Left renal pelvis (tissue), 4 donors: Measurements from ENCODE around the gene USP22. TPM values are rescaled to one million over a fixed set of nuclear protein-coding genes. Genes with fewer than 3 reads are reported as not detected.
"Not testable (repeated sequence)": the region's sequence is repeated elsewhere in the genome, so short reads cannot be mapped to it uniquely, and the experiment has no call there.

ENCODE experiments used
- DNase-seq, 4 donors: peaks; one replicate each; pipeline ENCODE4 v3.0.0-alpha.2; 2013; ENCODE audit warnings: low read depth in 4 of 4, low spot score in 3 of 4
- polyA plus RNA-seq, 4 donors: library from polyadenylated mRNA; unstranded; fragments of 120-200 nt; gene quantifications; one replicate each; pipeline ENCODE4 v1.2.1, GENCODE V29; 2013; ENCODE audit not compliant: insufficient read length in 4 of 4

Gene USP22
- polyA plus RNA-seq: 100 to 1,000 TPM; 207 to 234 (median 222) TPM

DNA sequence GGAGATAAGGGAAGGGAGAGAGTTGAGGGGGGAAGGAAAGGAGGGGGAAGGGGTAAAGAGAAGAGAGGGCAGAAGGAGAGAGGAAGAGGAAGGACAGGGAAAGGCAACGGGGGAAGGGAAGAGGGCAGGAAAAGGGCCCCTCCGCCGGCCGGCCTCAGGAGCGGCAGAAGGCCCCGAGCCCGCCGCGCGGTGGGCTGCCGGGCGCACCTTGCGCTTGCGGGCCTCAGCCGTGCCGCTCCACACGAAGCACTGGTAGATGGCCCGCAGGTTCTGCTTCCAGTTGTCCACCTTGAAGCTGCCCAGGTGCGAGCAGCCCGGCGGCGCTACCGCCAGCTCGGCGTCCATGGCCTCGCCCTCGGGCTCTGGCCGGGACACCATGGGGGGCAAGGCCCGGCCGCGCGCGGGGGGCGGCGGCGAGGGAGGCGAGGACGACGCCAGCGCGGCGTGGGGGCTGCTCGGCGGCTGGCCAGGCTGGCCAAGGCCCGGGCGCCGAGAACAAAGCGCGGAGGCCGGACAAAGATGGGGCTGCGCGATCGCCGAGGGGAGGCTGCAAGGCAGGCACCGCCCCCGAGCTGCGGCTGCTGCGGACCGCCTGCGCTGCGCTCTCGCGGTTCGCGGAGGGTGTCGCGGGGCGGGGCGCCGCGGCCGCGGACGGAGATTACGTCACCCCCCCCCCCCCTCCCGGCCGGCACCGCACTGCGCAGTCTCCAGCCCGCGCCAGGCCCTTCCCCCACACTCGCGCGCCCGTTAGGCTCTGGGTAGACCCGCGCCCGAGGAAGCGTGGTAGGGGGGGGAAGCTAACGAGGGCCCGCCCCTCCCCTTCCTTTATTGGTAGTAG, at the start of gene USP22:
TSS of gene USP22 (minus strand) at position 554 of the 838 bp plus-strand sequence. CDS start at position 378, 176 bp downstream.
- DNase-seq: no peak

DNA sequence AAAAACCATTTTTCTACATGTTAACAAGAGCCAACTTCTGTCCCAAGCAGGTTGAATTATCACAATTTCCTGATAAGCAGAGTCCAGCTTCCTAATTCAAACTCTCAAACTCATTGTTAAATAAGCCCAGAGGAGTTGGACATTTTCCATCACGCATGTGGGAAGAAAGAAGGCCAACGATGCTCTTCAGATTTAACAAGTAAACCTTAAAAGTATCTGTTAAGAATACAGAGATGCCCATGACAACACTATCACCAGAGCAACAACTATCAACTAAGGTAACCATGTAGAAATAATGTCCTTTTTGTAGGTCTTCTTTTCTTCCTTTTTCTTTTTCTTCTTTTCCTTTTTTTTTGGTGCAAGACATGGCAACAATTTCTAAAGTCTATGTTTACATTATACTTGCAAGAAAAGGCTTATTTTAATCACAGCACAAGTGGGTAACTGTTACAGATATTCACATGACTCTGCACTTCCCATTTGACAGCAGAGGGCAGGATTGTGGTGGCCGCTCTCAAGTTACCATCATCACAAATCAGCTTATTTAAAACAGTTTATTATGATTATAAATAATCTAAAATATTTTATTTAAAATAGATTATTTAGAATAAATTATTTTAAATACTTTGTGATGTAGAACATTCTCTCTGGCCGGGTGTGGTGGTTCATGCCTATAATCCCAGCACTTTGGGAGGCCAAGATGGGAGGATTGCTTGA, 48.2 kb upstream of the USP22 start:
- DNase-seq: no peak

DNA sequence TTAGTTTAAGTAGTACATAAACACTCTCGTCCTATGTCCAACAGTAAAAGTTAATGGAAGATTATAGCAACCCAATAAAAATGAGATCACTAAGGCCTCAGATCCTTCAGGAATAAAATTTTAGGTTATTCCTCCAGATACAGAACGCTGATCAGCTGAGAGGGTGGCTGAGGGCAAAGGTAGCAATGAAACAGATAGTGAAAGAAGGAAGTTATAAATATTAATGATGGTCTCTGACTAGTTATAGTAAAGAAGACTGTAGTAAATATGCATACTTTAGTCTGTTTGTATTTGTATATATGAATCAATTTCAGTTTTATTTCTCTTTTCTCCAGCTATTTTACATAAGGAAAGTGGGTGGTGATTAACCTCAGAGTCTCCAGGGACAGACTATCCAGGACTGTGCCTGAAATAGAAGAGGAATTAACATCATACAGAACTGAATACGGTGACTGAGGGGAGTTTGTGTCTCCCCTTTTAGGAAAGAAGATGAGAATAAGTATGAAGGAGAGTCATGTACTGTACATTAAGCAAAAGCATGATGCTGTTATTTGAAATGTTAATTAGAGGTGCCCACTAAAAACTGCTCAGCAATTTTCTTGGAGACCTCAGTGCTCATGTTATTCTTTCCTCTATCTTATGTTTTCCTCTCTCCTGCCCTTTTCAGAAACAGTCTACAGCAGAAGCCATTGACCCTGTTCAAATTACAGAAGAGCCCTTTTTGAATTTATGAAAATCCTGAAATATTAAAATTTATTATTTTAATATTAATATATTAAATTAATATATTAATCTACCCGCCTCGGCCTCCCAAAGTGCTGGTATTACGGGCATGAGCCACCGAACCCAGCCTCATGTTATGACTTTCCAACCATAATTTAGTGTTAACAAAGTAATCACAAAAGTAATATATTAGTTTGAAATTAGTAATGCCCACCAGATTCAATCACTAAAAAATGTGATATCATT, 47.4 kb upstream of the USP22 start:
- no peak for DNase-seq

DNA sequence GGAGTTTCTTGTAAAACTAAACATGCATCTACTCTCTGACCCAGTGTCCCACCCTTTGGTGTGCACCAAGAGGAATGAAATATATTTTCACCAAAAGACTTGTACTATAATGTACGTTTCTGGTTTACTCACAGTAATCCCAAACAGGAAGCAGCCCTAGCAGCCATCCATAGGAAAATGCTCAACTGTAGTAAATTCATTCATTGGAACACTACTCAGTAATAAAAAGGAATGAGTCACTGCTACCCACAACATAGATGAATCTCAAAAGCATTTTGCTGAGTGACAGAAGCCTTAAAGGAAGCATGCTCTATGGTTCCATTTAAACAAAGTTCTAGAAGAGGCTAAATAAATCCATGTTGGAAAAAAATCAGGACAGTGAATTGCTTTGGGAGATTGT, 46.3 kb upstream of the USP22 start:
- DNase-seq: no peak

DNA sequence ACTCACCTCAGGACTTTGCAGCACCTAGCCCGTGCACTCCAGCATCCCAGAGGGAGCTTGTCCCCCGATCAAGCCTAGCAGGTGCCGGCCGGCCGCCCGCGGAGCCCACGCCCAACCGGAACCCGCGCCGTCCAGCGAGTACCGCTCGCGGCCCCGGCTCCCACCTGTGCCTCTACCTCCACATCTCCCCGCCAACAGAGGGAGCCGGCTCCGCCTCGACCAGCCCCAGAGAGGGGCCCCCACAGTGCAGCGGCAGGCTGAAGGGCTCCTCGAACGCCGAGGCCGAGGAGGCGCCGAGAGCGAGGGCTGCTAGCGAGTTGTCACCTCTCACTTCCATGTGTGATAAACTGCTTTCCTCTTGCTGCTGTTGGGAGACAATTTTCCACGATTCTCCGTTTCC, 42.9 kb upstream of the USP22 start:
- no peak for DNase-seq

DNA sequence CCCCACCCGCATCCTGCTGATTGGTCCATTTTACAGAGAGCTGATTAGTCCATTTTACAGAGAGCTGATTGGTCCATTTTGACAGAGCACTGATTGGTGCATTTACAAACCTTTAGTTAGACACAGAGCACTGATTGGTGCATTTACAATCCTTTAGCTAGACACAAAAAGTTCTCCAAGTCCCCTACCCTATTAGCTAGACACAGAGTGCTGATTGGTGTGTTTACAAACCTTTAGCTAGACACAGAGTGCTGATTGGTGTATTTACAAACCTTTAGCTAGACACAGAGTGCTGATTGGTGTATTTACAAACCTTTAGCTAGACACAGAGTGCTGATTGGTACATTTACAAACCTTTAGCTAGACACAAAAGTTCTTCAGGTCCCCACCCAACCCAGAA, 42.5 kb upstream of the USP22 start:
- DNase-seq: not testable (repeated sequence)

DNA sequence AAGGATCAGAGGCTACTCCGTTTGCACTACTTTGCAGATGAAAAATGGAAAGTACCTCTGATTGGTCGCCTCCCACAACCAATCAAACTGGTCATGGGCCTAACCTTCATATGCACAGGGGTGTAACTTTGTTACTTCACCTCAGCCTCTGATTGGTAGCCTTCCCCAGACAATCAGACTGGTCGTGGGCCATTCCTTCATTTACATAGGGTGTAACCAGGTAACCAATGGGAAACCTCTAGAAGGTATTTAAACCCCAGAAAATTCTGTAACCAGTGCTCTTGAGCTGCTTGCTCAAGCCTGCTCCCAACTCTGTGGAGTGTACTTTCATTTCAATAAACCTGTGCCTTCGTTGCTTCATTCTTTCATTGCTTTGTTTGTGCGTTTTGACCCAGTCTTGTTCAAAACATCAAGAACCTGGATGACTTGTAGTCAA, 39.2 kb upstream of the USP22 start:
- no peak for DNase-seq

DNA sequence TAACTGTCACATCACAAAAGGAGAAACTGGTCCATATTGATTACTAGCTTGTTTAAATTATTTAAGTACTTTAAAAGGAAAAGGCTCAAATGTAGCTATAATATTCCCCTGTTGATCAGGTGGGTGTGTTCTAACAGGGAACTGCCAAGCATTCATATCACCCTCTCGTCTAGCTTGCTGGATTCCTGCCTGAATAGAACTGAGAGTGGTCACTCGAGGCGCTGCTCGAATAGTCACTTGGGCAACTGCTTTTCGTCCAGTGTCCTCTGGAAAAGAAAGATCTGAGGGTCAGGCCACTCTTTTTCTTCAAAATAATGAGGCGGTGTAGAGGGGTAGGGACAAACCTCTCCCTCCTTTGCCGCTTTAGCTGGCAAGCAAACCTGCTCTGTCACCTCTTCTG, 36.4 kb upstream of the USP22 start:
- no peak for DNase-seq

DNA sequence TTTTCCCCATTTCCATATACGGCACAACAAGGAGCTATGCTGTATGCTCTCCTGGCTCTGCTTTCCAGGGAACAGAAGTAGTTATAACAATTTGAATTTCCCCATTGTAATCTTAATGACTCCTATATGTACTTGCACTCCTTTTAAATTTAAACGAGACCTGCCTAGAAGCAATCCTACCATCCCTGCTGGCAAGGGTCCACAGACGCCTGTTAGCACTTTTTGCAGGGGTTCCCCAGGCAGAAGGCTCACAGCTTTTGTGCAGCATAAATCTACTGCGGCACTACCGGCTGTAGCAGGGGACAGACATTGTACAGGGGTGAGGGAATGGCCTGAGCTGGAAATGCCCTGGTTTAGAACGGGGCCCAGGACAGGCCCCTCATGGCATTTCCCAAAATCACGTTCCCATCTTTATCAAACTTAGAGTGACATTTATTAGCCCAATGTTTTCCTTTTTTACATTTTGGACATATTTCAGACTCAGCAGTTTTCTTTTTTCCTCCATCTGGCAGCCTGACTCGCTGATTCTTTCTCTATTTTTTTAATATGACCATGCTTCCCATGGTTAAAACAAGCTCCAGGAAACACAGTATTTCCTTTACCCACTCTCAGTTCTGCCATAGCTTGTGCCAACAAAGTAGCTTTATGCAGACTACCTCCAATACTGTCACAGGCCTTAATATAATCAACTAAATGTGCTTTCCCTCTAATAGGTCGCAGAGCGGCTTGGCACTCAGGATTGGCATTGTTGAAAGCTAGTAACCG, 35.4 kb upstream of the USP22 start:
- DNase-seq: no peak

DNA sequence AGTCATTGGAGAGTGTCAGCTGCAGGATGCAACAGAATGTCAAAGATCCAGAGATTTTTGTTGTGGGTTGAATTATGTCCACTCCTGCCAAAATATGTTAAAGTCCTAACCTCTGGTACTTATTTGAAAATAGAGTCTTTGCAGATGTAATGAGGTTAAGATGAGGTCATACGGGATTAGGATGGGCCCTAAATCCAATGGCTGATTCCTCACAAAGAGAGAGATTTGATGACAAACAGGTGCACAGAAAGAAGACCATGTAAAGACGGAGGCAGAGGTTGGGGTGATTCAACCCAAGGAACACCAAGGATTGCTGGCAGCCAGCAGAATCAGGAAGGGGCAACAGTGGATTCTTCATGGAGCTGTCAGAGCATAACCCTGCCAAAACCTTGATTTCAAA, 34.5 kb upstream of the USP22 start:
- DNase-seq: no peak

DNA sequence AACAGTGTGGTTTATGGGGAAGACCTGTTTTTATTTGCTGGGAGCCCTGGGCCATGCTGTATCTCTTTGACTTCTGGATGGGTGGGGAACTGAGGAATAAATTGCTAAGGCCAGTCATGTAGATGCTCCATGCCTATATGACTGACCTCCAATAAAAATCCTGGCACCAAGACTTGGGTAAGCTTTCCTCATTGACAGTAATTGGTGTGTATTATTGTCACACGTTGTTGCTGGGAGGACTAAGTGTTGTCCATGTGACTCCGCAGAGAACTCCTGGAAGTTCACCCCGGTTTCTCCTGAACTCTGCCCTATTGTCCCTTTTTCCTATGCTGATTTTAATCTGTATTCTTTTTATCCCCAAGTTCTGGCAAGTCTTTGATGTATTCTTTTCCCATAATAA, 33.4 kb upstream of the USP22 start:
- no peak for DNase-seq

DNA sequence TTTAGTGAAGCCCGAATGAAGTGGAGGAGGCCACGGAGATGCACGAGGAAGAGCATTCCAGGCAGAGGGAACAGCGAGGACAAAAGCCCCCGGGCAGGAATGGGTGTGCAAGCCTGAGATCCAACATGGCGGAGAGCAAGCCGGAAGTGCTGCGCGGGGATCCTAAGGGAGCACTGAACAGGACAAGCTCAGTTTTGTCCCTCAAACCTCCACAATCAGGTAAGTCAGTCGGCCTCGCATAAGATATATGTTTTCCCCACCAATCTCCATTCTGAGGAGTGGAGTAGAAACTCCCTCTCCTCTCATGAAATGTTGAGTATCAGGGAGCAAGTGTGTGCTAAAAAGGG, 32.9 kb upstream of the USP22 start:
- DNase-seq: no peak

DNA sequence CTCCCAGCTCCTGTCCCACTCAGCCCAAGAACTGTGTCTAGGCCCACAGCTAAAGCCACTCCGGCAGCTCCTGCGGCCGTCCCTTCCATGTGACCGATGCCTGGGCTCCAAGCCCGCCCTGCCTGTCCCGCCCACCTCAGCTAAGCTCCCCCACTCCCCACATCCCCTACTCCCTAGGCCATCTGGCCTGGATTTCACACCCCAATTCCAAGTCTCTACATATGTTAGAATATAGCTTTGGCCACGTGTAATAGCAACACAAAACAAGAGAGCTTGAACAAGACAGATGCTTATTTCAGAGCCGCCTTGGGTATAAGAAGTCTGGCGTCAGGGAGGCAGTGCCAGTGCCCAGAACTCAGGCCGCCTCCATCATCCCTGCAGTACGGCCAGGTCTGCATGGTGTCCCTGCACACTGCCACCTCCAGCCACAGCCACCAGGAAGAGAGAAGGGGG, 30.0 kb upstream of the USP22 start:
- DNase-seq: no peak

DNA sequence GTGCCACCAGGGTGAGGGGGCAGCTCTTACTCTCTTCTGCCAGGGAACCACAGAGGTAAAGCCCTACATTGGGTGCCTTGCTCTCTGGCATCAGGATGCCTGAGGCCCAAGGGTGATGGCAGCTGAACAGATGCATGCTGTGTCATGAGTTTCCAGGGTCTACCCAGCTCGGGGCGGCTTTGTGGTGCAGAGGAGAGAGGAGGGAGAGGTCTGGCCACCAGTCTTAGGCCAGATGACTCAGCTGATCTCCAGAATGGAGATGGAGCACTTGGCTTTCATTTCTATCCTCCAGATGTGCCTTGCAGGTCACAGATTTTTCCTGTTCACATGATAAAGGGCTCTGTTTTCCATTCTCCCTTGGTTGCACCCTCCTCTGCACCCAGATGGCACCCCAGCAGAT, 23.6 kb upstream of the USP22 start:
- no peak for DNase-seq

DNA sequence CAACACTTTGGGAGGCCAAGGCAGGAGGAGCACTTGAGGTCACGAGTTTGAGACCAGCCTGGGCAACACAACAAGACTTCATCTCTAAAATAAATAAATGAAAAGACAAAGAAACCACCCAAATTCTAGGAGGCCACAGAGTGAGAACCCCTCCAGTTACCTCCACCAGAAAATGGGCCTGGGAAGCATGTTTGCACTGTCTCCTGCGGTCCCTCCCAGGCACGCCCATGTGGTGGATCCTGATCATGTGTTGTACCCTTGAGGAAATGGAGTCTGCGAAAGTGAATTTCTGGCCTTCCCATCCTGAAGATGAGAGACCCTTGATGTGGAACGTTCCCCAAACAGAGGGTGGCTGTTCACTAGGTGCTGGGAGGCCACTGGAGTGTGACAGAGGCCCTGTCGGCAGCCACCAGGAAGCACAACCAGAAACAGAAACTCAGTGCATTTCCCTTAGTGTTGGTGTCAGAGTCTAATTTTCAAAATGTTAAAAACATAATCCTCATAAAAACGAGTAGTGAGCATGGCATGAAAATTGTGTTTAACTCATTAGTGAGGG, 19.2 kb upstream of the USP22 start:
- DNase-seq: no peak

DNA sequence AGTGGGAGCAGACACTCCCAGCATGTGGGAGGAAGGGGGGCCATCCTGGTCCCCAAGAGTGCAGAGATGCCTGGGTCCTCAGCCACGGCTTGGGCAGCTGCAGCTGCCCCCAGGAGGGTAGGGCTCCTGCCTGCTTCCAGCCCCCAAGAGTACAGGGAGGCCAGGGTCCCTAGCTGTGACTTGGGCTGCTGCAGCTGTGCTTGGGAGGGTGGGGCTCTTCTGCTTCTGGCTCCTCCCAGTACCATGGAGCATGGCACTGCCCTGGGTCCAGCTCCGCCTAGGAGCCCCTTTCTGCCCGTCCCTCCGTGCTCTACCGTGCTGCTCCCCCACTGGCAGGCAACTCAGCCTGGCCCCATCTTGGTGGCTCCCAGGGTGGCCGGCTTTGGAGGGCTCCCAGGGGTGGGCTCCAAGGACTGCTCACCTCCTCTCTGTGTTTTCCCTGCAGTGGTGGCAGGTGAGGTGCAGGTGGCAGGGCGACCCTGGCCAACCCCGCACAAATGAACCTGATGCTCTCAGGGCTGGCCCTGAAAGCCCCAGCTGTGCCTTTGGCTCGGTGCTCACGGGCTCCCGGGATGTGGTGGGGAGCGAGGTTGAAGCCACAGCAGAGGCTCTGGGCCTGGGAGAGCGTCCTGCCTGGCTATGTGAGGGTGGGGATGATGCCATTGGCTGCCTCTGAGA, 18.5 kb upstream of the USP22 start:
- DNase-seq: no peak

DNA sequence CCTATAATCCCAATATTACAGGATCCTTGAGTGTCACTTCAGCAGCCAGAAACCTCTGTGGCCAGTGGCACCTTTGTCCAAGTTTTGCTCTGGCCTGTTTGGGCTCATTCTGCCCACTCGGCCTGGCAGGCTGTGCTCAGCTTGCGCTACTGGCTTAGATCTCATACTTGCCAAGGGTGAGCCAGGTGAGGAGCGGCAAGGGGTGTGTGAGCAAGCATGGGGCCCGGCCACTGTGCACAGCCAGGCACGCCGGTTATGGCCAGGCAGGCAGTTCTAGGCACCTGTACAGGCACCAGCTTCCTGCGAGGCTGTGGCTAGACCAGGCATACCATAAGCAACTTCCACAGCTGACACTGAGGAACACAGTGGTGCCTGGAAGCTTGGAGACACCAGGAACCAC, 16.9 kb upstream of the USP22 start:
- DNase-seq: no peak

DNA sequence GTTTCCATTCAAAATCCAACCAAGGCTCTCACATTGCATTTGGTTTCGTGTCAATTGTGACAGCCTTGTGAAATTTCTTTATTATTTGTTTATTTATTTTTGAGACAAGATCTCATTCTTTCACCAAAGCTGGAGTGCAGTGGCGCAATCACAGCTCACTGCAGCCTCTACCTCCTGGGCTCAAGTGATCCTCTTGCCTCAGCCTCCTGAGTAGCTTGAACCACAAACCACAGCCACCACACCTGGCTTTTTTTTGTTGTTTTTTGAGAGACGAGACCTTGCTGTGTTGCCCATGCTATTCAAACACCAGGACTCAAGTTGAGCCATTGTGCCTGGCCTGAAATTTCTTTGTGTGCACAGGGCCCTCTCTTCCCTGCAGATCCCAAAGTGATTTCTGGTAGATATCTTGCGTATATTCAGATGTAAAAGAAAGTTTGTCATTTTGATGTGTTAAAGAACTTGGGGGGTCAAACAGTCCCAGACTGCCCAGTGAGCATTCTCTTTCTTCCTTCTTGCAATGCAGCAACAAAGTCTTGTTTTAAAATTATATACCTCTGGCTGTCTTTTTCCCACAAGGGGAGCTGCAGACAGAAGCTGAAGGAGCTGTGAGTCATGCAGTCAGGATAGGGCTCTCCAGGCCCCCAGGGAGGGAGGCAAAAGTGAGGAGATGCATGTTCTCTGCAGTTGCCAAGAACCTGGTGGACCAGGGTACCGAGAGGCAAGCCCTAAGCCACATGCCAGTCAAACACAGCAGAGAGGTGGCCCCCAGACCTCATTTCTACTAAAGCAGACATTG, 15.5 kb upstream of the USP22 start:
- no peak for DNase-seq
